Measurements from ENCODE around the gene SLC26A1.
A peak's percentile ranks its signal among the peaks of the same experiment; 100 is the strongest.

Gene SLC26A1

DNA sequence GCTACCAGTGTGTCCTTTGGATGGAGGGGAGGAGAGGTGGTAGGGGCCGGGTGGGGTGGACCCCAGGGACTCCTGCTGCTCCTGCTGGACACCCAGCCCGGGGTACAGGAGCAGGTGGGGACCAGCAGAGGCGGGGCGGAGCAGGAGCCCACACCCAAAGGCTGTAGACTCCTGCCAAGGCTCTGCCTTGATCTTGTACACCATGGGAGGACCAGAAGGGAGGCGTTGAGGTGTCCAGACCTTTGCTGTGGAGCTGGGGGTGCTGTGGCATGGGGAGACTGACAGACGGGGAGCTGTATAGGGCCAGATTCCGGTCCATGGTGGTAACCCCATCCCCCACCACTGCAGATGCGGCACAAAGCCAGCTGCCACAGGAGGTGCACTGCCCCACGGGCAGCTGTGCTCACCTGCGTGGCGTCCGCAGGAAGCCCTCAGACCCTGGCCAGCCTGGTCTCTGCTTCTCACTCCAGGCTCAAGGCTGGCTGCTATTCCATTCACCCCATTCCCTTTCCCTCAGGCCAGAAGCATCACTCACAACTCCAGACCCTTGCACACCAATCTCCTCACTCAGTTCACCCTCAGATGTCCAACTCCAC is 5.0 kb upstream of the SLC26A1 start:
- no peak for DNase-seq

- DNase-seq, result no peak
Observed at GRCh38 chr4:997375-998071, 4.3 kb upstream of the SLC26A1 start.

- DNase-seq, result no peak
Observed at GRCh38 chr4:996997-997374, 3.8 kb upstream of the SLC26A1 start.

DNA sequence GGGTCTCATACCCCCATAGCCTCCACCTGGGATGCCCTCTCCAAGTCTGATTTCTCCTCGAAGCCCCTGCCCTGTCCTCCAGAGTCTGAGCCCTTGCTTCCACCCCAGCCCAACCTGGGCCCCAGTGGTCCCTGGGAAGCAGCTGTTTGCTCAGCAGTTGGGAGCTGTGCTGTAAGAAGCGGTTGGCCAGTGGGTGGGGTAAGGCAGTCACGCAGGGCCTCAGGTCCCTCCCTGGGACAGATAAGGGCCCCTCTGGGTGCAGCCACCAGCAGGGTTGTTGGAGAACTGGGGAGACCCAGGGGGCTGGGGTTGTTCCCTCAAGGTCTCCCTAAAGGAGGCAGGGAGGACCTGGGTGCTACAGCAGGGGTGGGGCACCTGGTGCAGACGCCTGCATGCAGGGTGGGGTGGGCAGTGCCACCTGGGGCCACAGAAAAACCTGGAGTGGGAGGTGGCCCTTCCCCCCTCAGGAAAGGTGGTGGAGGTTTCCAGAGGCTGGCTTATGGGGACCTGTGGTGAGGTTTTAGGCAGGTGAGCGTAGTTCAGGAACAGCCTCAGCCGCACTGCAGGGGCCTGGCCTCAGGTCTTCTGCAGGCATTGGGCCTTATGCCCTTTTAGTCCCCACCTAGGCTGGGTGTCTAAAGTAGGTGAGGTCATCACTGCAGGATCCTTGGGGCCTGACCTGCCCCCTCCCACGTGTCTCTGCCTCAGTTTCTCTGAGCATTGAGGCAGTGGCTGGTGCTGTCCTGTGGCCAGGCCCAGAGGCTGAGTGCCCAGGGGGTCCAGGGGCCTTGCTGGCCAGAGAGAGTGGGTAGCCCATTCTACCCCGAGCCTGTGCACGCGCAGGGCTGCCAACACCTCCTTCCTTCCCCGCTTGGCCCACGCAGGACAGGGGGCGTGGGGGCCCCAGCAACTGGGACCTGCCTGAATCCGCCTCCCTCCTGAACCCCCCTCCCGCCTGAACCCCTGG is 3.1 kb upstream of the SLC26A1 start:
- DNase-seq, result no peak

- no peak for DNase-seq
Observed at GRCh38 chr4:995311-996026, 2.3 kb upstream of the SLC26A1 start.

DNA sequence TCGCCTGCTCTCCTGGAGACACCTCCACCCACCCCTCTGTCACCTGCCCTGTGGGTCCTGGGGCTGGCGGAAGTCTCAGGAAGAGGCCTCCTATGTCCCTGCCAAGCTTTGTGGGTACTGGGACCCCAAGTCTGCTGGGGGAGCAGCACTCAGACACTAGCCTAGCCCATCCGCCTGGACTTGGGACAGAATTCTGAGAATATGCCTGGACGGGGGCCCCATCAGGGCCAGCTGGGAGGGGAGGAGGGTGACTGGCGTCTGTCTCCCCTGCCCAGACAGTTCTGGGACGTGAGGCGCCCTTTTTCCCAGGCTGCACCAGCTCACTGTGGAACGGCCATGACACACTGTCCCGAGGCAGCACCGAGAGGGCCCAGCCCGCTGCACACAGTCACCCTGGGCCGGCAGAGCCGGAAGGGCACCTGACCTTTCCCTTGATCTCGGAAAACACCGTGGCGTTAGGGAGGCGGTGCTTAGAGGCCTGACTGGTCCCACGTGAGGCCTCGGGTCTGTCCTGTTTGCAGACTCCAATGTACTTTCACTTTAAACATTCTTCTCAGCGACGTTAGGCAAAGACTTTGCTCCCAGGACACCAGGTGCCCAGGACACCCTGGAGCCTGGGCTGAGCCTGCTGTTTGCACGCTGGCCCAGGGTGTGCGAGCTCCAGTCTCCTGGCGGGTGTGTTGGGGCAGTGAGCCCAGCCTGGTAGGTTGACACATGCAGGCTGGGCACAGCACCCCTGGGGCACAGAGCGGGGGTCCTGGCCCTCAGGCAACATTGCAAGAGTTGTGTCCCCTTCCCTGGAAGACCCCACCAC is 700 bp downstream of the SLC26A1 start:
- no peak for DNase-seq

- no peak for DNase-seq
Observed at GRCh38 chr4:991451-992296, 1.5 kb downstream of the SLC26A1 start.

DNA sequence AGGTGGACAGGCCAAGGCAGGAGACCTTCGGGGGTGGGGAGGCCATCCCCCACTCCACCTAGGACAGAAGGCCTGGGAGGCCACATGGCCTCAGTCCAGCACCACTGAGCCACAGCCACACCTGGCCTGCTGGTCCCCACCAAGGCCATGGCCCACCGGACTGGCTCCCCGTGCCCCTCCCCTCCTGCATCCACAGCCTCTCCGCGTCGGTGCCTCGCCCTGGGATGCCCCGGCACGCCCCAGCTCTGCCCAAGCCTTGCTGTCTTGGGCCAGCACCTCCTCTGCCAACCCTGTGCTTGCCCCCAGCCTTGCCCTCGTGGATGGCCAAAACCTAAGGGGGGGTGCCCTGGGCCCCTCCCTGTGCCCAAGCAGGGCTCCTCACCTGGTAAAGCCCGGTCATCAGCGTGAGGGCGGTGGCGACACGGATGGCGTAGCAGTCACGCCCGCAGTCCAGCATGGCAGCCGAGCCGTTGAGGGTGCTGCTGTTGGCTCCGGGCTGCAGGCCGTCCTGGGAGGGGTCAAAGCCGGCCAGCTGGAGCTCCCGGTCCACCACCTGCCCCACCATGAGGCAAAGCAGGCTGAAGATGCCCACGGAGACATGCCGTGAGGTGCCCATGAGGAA is 2.3 kb downstream of the SLC26A1 start:
- no peak for DNase-seq

- DNase-seq, result no peak
Observed at GRCh38 chr4:989722-990471, 3.3 kb downstream of the SLC26A1 start.

GRCh38 chr4:988726-989721 is 4.2 kb downstream of the SLC26A1 start:
- DNase-seq, result no peak

GRCh38 chr4:987624-988513 is 5.3 kb downstream of the SLC26A1 start:
- DNase-seq, result peak; percentile 71

DNA sequence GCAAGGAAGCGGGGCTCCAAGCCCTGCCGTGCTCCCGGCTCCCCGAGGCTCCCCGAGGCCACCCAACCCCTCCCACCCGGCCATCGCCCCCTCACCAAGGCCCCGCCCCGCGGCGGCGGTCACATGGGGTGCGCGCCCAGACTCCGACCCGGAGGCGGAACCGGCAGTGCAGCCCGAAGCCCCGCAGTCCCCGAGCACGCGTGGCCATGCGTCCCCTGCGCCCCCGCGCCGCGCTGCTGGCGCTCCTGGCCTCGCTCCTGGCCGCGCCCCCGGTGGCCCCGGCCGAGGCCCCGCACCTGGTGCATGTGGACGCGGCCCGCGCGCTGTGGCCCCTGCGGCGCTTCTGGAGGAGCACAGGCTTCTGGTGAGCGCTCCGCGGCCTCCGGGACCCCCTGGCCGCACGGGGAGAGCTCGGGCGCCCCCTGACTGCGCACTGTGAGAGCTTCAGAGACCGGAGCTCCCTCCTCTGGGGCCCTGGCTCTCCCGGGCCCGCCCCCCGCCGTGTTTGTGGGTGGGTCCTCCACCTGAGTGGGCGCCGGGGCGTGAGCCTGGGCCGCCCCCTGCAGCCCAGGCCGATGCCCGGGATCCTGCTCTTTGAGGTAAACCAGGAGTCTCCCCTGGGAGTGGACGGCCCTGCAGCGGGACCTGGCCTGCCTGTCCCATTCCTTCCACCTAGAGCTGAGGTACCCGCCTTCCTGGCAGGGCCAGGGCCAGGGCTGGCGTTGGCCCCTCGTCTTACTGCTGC is 6.2 kb downstream of the SLC26A1 start, which contains the start of gene IDUA:
IDUA (plus strand) TSS at position 166 of the 745 bp plus-strand sequence; CDS start at position 207, 41 bp downstream.
- DNase-seq, result peak; percentile 51

GRCh38 chr4:986428-986878 is 6.8 kb downstream of the SLC26A1 start:
- no peak for DNase-seq

- DNase-seq, result no peak
Observed at GRCh38 chr4:985123-985830, 7.9 kb downstream of the SLC26A1 start.

GRCh38 chr4:984336-985054 is 8.7 kb downstream of the SLC26A1 start:
- DNase-seq, result no peak

Measured in HCEC 1CT (cell line).